Peyer's patch (tissue), 4 donors: Measurements from ENCODE around the gene STK16.

Experiments
- POLR2A ChIP-seq, 2 donors: fragments of 450-650 bp; IDR thresholded peaks; one replicate each; pipeline ENCODE4 v1.5.1; 2017; ENCODE audit warnings: antibody characterized with exemption in 2 of 2, mild to moderate bottlenecking in 2 of 2, moderate library complexity in 2 of 2
- TF ChIP-seq, protein P1 (sequence below), 6 experiments: fragments of 450-650 bp in 4 of 6; fragments of 200-600 bp in 2 of 6; sonication (generic) in 1 of 6; IDR thresholded peaks; one replicate each; pipeline ENCODE4 v1.5.1; 2017 to 2019; ENCODE audit warnings: antibody characterized with exemption in 6 of 6, mild to moderate bottlenecking in 3 of 6, moderate library complexity in 1 of 6

DNA sequence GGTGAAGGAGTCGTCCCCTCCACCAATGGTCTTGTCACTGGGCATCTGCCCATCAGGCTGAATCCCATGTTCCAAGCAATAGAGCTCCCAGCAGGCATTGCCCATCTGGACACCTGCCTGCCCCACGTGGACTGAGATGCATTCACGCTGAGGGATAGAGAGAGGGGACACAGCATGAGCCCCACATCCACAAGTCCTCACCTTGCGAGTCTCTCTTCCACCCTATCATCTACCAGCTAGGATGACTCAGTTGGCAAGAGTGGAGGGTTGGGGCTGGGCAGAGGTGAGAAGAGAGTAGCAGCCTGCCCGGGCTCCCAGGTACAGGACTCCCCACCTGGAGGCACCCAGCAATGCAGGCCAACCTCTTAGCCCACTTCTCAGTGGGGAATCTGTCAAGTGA lies 6.8 kb downstream of the STK16 start:
- TF ChIP-seq, protein P1, sequence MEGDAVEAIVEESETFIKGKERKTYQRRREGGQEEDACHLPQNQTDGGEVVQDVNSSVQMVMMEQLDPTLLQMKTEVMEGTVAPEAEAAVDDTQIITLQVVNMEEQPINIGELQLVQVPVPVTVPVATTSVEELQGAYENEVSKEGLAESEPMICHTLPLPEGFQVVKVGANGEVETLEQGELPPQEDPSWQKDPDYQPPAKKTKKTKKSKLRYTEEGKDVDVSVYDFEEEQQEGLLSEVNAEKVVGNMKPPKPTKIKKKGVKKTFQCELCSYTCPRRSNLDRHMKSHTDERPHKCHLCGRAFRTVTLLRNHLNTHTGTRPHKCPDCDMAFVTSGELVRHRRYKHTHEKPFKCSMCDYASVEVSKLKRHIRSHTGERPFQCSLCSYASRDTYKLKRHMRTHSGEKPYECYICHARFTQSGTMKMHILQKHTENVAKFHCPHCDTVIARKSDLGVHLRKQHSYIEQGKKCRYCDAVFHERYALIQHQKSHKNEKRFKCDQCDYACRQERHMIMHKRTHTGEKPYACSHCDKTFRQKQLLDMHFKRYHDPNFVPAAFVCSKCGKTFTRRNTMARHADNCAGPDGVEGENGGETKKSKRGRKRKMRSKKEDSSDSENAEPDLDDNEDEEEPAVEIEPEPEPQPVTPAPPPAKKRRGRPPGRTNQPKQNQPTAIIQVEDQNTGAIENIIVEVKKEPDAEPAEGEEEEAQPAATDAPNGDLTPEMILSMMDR (IDR thresholded peaks at IDR 0.05) = peak in 2 of 6 experiments; percentile 3 to 28
- TF ChIP-seq POLR2A (IDR thresholded peaks at IDR 0.05) = no peak
